Kidney capillary endothelial cell (primary cell): ENCODE results near the gene CISD3.

Source experiments
- DNase-seq: peaks from one replicate; pipeline ENCODE4 v3.0.0-alpha.2; 2018; ENCODE audit warnings: low spot score

The CISD3 gene

GRCh38 chr17:38779965-38780752 is 50.0 kb downstream of the CISD3 start:
- no peak for DNase-seq

- no peak for DNase-seq
These were observed 53.1 kb downstream of the CISD3 start for GRCh38 chr17:38783227-38783626.
